PFSK-1 (cell line): ENCODE measurements around the gene PCSK9.

Source experiments
- FOXP2 ChIP-seq: optimal IDR thresholded peaks from 2 replicates; pipeline ENCODE3; 2011; ENCODE audit warnings: borderline replicate concordance, control low read depth, inconsistent platforms; ENCODE audit not compliant: insufficient read depth; ENCODE audit errors: extremely low read length, extremely low read depth
- POLR2AphosphoS5 ChIP-seq: IDR thresholded peaks from 2 replicates; pipeline ENCODE4 v1.6.1; 2012; ENCODE audit warnings: low read depth, mild to moderate bottlenecking, control low read depth, low read length, moderate library complexity
- REST ChIP-seq, 2 experiments: IDR thresholded peaks; 2 replicates each; pipeline versions ENCODE4 v1.6.1 to v1.8.0; 2011 to 2012; ENCODE audit warnings: low read depth in 2 of 2, low read length in 2 of 2, control low read depth in 1 of 2, inconsistent platforms in 1 of 2, mild to moderate bottlenecking in 1 of 2, moderate library complexity in 1 of 2; ENCODE audit not compliant: insufficient read depth in 1 of 2
- SIN3A ChIP-seq: IDR thresholded peaks from 2 replicates; pipeline ENCODE4 v1.6.1; 2012; ENCODE audit warnings: mild to moderate bottlenecking, low read length, moderate library complexity, borderline replicate concordance; ENCODE audit not compliant: insufficient read depth
- TAF1 ChIP-seq: IDR thresholded peaks from 2 replicates; pipeline ENCODE4 v1.6.1; 2012; ENCODE audit warnings: low read length, control low read depth, borderline replicate concordance; ENCODE audit not compliant: insufficient read depth

The PCSK9 gene

DNA sequence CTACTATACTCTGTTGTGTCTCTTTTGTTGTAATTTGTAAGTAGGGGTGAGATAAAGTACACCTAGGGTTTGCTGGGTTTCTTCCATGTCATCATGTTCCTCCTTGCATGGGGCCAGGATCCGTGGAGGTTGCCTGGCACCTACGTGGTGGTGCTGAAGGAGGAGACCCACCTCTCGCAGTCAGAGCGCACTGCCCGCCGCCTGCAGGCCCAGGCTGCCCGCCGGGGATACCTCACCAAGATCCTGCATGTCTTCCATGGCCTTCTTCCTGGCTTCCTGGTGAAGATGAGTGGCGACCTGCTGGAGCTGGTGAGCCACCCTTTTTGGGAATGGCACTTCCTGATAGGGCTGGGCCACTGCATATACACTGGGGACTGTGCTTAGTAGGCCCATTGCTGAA, 4.4 kb downstream of the PCSK9 start:
- TF ChIP-seq TAF1 (no peak), FOXP2 (no peak), POLR2AphosphoS5 (no peak), SIN3A (no peak), REST (IDR thresholded peaks at IDR 0.05; ENCODE audit: insufficient read depth in 1 of 2, low read depth in 2 of 2, low read length in 2 of 2) (no peak)

DNA sequence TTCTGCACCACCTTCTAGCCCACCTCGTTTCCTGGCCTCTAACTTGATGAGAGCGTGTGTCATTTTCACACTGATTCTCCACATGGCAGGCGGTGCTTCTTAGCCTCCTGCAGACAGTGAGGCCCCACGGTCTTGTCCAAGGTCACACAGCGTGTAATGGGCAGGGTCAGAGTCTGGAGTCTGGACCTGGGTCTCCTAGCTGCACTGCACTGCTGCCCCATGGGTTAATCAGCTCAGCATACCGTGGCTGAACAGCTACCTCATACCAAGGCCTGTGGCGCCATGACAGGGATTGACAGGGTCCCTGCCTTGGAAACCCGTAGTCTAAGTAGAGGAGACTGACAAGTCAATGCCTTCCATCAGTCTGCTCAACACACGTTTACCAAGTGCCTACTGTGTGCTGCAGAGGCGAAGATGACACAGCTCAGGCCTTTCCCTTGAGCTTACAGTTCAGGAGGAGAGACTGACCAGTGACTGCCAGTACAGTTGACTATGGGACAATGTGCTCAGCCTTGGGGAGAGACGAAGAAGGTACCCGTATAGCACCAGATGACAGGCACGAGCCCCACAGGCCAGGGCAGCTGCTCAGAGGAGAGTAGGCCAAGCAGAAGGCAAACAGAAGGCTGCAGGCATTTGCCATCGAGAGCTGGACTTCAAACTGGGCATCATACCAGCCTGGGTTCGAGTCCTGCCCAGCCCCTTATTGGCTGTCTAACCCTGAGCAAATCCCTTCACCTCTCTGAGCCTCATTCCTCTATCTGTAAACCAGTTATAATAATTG, 5.5 kb downstream of the PCSK9 start:
- no peak for TF ChIP-seq REST (IDR thresholded peaks at IDR 0.05; ENCODE audit: insufficient read depth in 1 of 2, low read depth in 2 of 2, low read length in 2 of 2)
- no peak for TF ChIP-seq POLR2AphosphoS5
- no peak for TF ChIP-seq FOXP2

- no peak for TF ChIP-seq TAF1
- no peak for TF ChIP-seq FOXP2
- TF ChIP-seq SIN3A = no peak
- TF ChIP-seq REST (IDR thresholded peaks at IDR 0.05; ENCODE audit: insufficient read depth in 1 of 2, low read depth in 2 of 2, low read length in 2 of 2) = no peak
- no peak for TF ChIP-seq POLR2AphosphoS5
Observed at GRCh38 chr1:55045430-55045829, 6.1 kb downstream of the PCSK9 start.

GRCh38 chr1:55046871-55047270, 7.5 kb downstream of the PCSK9 start:
- no peak for TF ChIP-seq REST (IDR thresholded peaks at IDR 0.05; ENCODE audit: insufficient read depth in 1 of 2, low read depth in 2 of 2, low read length in 2 of 2)
- TF ChIP-seq FOXP2 = no peak
- TF ChIP-seq SIN3A = no peak
- no peak for TF ChIP-seq TAF1
- no peak for TF ChIP-seq POLR2AphosphoS5
